ENCODE measurements around the gene CD82.

The CD82 gene

GRCh38 chr11:44565211-44565952 lies at the start of gene CD82:
TSS of gene CD82 (plus strand) at chr11:44565663. CDS start at chr11:44594663, 29,000 bp downstream.
- DNase-seq = peak; percentile 98

- DNase-seq = no peak
These were observed 48.6 kb upstream of the CD82 start for GRCh38 chr11:44516688-44517507.

- DNase-seq = no peak
These were observed 47.9 kb upstream of the CD82 start for GRCh38 chr11:44517541-44517940.

- no peak for DNase-seq
These were observed 46.4 kb upstream of the CD82 start for GRCh38 chr11:44518968-44519550.

GRCh38 chr11:44519989-44520737 lies 45.3 kb upstream of the CD82 start:
- no peak for DNase-seq

GRCh38 chr11:44521148-44521547 lies 44.3 kb upstream of the CD82 start:
- DNase-seq = no peak

- no peak for DNase-seq
These were observed 43.2 kb upstream of the CD82 start for GRCh38 chr11:44522294-44522693.

- DNase-seq = no peak
These were observed 41.1 kb upstream of the CD82 start for GRCh38 chr11:44524346-44524745.

GRCh38 chr11:44524751-44525201 lies 40.7 kb upstream of the CD82 start:
- DNase-seq = no peak

GRCh38 chr11:44525473-44526252 lies 39.8 kb upstream of the CD82 start:
- DNase-seq = no peak

GRCh38 chr11:44526438-44526837 lies 39.0 kb upstream of the CD82 start:
- no peak for DNase-seq

- no peak for DNase-seq
These were observed 38.0 kb upstream of the CD82 start for GRCh38 chr11:44527476-44527875.

- DNase-seq = no peak
These were observed 37.4 kb upstream of the CD82 start for GRCh38 chr11:44528103-44528502.

- DNase-seq = no peak
These were observed 36.9 kb upstream of the CD82 start for GRCh38 chr11:44528581-44528980.

GRCh38 chr11:44529895-44530412 lies 35.5 kb upstream of the CD82 start:
- DNase-seq = no peak

GRCh38 chr11:44530413-44531115 lies 34.9 kb upstream of the CD82 start:
- peak; percentile 19 for DNase-seq

- no peak for DNase-seq
These were observed 34.4 kb upstream of the CD82 start for GRCh38 chr11:44531116-44531504.

- DNase-seq = no peak
These were observed 33.8 kb upstream of the CD82 start for GRCh38 chr11:44531636-44532035.

- DNase-seq = no peak
These were observed 32.7 kb upstream of the CD82 start for GRCh38 chr11:44532809-44533208.

- DNase-seq = no peak
These were observed 31.3 kb upstream of the CD82 start for GRCh38 chr11:44533921-44534711.

Measured in CD4-positive, alpha-beta T cell treated with Interleukin-12 subunit alpha and Interleukin-12 subunit beta, for 1 hour (primary cell).